ENCODE data around the gene CAB39.

GRCh38 chr2:230742781-230743180 lies 30.1 kb downstream of the CAB39 start:
- no peak for TF ChIP-seq ESRRG (CRISPR knock-in tag; IDR thresholded peaks at IDR 0.05)
- TF ChIP-seq ZC3H10 (CRISPR knock-in tag; IDR thresholded peaks at IDR 0.05): no peak
- no peak for TF ChIP-seq PATZ1 (CRISPR knock-in tag; IDR thresholded peaks at IDR 0.05; ENCODE audit: borderline replicate concordance)
- no peak for TF ChIP-seq ZFP3 (CRISPR knock-in tag; IDR thresholded peaks at IDR 0.05)
- TF ChIP-seq PPARA (CRISPR knock-in tag; IDR thresholded peaks at IDR 0.05; ENCODE audit: borderline replicate concordance): no peak

Measured in SK-N-SH treated with all-trans-retinoic acid at 6 μM for 48 hours (cell line).